SHP77 (cell line): ENCODE measurements around the gene BSCL2.
A peak's percentile ranks its signal among the peaks of the same experiment; 100 is the strongest.
"Not testable (repeated sequence)": the region's sequence is repeated elsewhere in the genome, so short reads cannot be mapped to it uniquely, and the experiment has no call there.

Source experiments
- DNase-seq, 2 experiments: peaks; one replicate each; lab custom pipeline; 2025; lab: John Stamatoyannopoulos, UW

Gene BSCL2

GRCh38 chr11:62707277-62707861, at the start of gene BSCL2, which contains the start of gene GNG3:
BSCL2 (minus strand) TSS chr11:62707424; CDS start chr11:62707195, 229 bp downstream.
GNG3 (plus strand) TSS chr11:62707676; CDS start chr11:62708296, 620 bp downstream.
- DNase-seq: peak; percentile 90

- DNase-seq: no peak
Measured at GRCh38 chr11:62755086-62755615, 47.9 kb upstream of the BSCL2 start.

- peak; percentile 98 to 99 for DNase-seq
Measured at GRCh38 chr11:62753736-62754603, 46.7 kb upstream of the BSCL2 start, which contains the start of gene ZBTB3. ZBTB3 (minus strand) TSS chr11:62754160; CDS start chr11:62753664, 496 bp downstream.

- no peak for DNase-seq
Measured at GRCh38 chr11:62752994-62753735, 45.9 kb upstream of the BSCL2 start.

- DNase-seq: no peak
Measured at GRCh38 chr11:62752177-62752785, 45.1 kb upstream of the BSCL2 start.

GRCh38 chr11:62749931-62750330, 42.7 kb upstream of the BSCL2 start:
- DNase-seq: not testable (repeated sequence)

GRCh38 chr11:62747475-62748160, 40.4 kb upstream of the BSCL2 start:
- no peak for DNase-seq

GRCh38 chr11:62737196-62737595, 30.0 kb upstream of the BSCL2 start:
- DNase-seq: no peak

- DNase-seq: no peak
Measured at GRCh38 chr11:62732830-62733229, 25.6 kb upstream of the BSCL2 start.

GRCh38 chr11:62730076-62730475, 22.9 kb upstream of the BSCL2 start:
- not testable (repeated sequence) for DNase-seq

- peak; percentile 54 to 86 for DNase-seq
Measured at GRCh38 chr11:62728171-62728988, 21.2 kb upstream of the BSCL2 start, which contains the start of gene TTC9C. TTC9C (plus strand) TSS chr11:62728486; CDS start chr11:62728849, 363 bp downstream.

GRCh38 chr11:62727872-62728170, 20.6 kb upstream of the BSCL2 start:
- DNase-seq: peak; percentile 96 to 97

- DNase-seq: peak; percentile 97 to 99
Measured at GRCh38 chr11:62727165-62727871, 20.1 kb upstream of the BSCL2 start, which contains the start of gene HNRNPUL2. HNRNPUL2 (minus strand) TSS chr11:62727457; CDS start chr11:62727156, 301 bp downstream.

GRCh38 chr11:62726915-62727164, 19.6 kb upstream of the BSCL2 start:
- no peak for DNase-seq

- no peak for DNase-seq
Measured at GRCh38 chr11:62726156-62726914, 19.1 kb upstream of the BSCL2 start.

GRCh38 chr11:62725646-62726045, 18.4 kb upstream of the BSCL2 start:
- no peak for DNase-seq

- no peak for DNase-seq
Measured at GRCh38 chr11:62724171-62724570, 16.9 kb upstream of the BSCL2 start.

- no peak for DNase-seq
Measured at GRCh38 chr11:62721994-62722393, 14.8 kb upstream of the BSCL2 start.
